Keratinocyte (primary cell): Measurements from ENCODE around the gene MAGEA9B. TPM values are rescaled to one million over a fixed set of nuclear protein-coding genes. Genes with fewer than 3 reads are reported as not detected.
"Not testable (repeated sequence)": the region's sequence is repeated elsewhere in the genome, so short reads cannot be mapped to it uniquely, and the experiment has no call there.

Experiments
- DNase-seq: peaks from one replicate; pipeline ENCODE4 v3.0.0-alpha.2; 2011; ENCODE audit warnings: low read depth, missing footprints, low spot score
- FAIRE-seq: peaks from 2 replicates; lab custom pipeline; 2011; peaks lifted over from hg19 to GRCh38; lab: Jason Lieb, UNC
- H2AFZ ChIP-seq: 2 replicates; pipeline ENCODE4 v1.6.0; 2012; ENCODE audit warnings: low read length, control low read depth, inconsistent platforms; ENCODE audit not compliant: control insufficient read depth
- H3K27ac ChIP-seq: 2 replicates; pipeline ENCODE4 v1.5.1; 2011; ENCODE audit warnings: low read length; ENCODE audit not compliant: control insufficient read depth, insufficient read depth
- H3K27me3 ChIP-seq: 3 replicates; pipeline ENCODE4 v1.6.0; 2011; ENCODE audit warnings: low read length; ENCODE audit not compliant: control insufficient read depth, insufficient read depth; ENCODE audit errors: extremely low read depth
- H3K36me3 ChIP-seq, 2 experiments: 2 replicates in 1 of 2; 3 replicates in 1 of 2; pipeline ENCODE4 v1.5.1; 2011; ENCODE audit warnings: low read length in 2 of 2, mild to moderate bottlenecking in 1 of 2; ENCODE audit not compliant: control insufficient read depth in 2 of 2, insufficient read depth in 2 of 2; ENCODE audit errors: extremely low read depth in 1 of 2
- H3K4me1 ChIP-seq: 3 replicates; pipeline ENCODE4 v1.5.1; 2011; ENCODE audit warnings: low read length; ENCODE audit not compliant: control insufficient read depth, insufficient read depth; ENCODE audit errors: extremely low read depth
- H3K4me2 ChIP-seq: 3 replicates; pipeline ENCODE4 v1.6.0; 2011; ENCODE audit warnings: low read depth, low read length; ENCODE audit not compliant: control insufficient read depth, insufficient read depth; ENCODE audit errors: extremely low read depth
- H3K4me3 ChIP-seq, 3 experiments: fragments of 200-600 bp in 1 of 3; sonication (generic) in 1 of 3; 2 replicates in 2 of 3; 3 replicates in 1 of 3; pipeline ENCODE4 v1.5.1; 2011 to 2016; ENCODE audit warnings: low read length in 3 of 3, mild to moderate bottlenecking in 3 of 3, control low read depth in 2 of 3, inconsistent platforms in 1 of 3, low read depth in 1 of 3, mixed read lengths in 1 of 3, mixed run types in 1 of 3, moderate library complexity in 1 of 3; ENCODE audit not compliant: control insufficient read depth in 2 of 3, insufficient read depth in 2 of 3; ENCODE audit errors: extremely low read depth in 1 of 3
- H3K79me2 ChIP-seq: 2 replicates; pipeline ENCODE4 v1.6.0; 2012; ENCODE audit warnings: low read length; ENCODE audit not compliant: control insufficient read depth, insufficient read depth
- H3K9ac ChIP-seq: 3 replicates; pipeline ENCODE4 v1.6.0; 2011; ENCODE audit warnings: low read length; ENCODE audit not compliant: control insufficient read depth, insufficient read depth; ENCODE audit errors: extremely low read depth
- H3K9me1 ChIP-seq: 3 replicates; pipeline ENCODE4 v1.6.0; 2011; ENCODE audit warnings: low read length; ENCODE audit not compliant: control insufficient read depth, insufficient read depth; ENCODE audit errors: extremely low read depth
- H3K9me3 ChIP-seq: 2 replicates; pipeline ENCODE4 v1.5.1; 2012; ENCODE audit warnings: low read depth, low read length; ENCODE audit not compliant: control insufficient read depth
- H4K20me1 ChIP-seq: 3 replicates; pipeline ENCODE4 v1.6.0; 2011; ENCODE audit warnings: low read length; ENCODE audit not compliant: control insufficient read depth, insufficient read depth; ENCODE audit errors: extremely low read depth
- CTCF ChIP-seq, 3 experiments: IDR thresholded peaks in 1 of 3; conservative IDR thresholded peaks in 1 of 3; optimal IDR thresholded peaks in 1 of 3; 2 replicates in 2 of 3; 3 replicates in 1 of 3; pipeline versions ENCODE3 to v1.5.1; 2011; ENCODE audit warnings: low read length in 3 of 3, mild to moderate bottlenecking in 3 of 3, moderate library complexity in 2 of 3, control low read depth in 1 of 3, inconsistent platforms in 1 of 3; ENCODE audit not compliant: insufficient read depth in 2 of 3; ENCODE audit errors: extremely low read depth in 1 of 3
- EZH2 ChIP-seq: IDR thresholded peaks from one replicate; pipeline ENCODE4 v1.6.1; 2012; ENCODE audit warnings: inconsistent platforms, mild to moderate bottlenecking, low read length, moderate library complexity
- dilution Hi-C: fragments of 300-500 bp; cut with MboI; formaldehyde crosslinking; loops from one replicate; pipeline ENCODE4 v1.7.0; 2020; ENCODE audit warnings: low sequenced_read_pairs; ENCODE audit not compliant: extremely low pct_ligation_motif_present
- polyA minus RNA-seq, 3 experiments: library from RNA; depleted of rRNA, polyadenylated mRNA; stranded (reverse); fragments of >200 nt; gene quantifications; 1 replicate in 1 of 3; 2 replicates in 1 of 3; 3 replicates in 1 of 3; pipeline ENCODE4 v1.2.3, GENCODE V29; 2011
- polyA plus RNA-seq, 5 experiments: library from polyadenylated mRNA; depleted of rRNA in 3 of 5; stranded (reverse) in 3 of 5; stranded (forward) in 1 of 5; unstranded in 1 of 5; fragments of >200 nt; gene quantifications; 1 replicate in 1 of 5; 2 replicates in 3 of 5; 3 replicates in 1 of 5; pipeline versions ENCODE4 v1.2.1 to v1.2.3, GENCODE V29; 2011 to 2012; ENCODE audit warnings: missing spikeins in 2 of 5, low read depth in 1 of 5, low replicate concordance in 1 of 5

Gene MAGEA9B
- polyA plus RNA-seq (not detected in 3 replicates), polyA minus RNA-seq (not detected in 3 replicates)
- not detected for polyA plus RNA-seq (2011; ENCODE audit: low read depth)
- not detected in 2 replicates for polyA plus RNA-seq (2011; cell fraction: cytosol; rRNA removed)
- not detected in 2 replicates for polyA plus RNA-seq (2011; cell fraction: nucleus; rRNA removed)
- polyA plus RNA-seq (2012; ENCODE audit: low replicate concordance), result not detected in 2 replicates
- polyA minus RNA-seq (2011; cell fraction: cytosol; rRNA and poly(A)+ RNA removed), result not detected
- polyA minus RNA-seq (2011; cell fraction: nucleus; rRNA and poly(A)+ RNA removed), result not detected in 2 replicates

GRCh38 chrX:149587359-149587758 lies at the start of gene MAGEA9B:
Gene MAGEA9B, minus strand, starts transcription at chrX:149587459. Its CDS starts 4,280 bp downstream, at chrX:149583179.
- dilution Hi-C loops, DNase-seq, H3K4me3 ChIP-seq: not testable (repeated sequence)

GRCh38 chrX:149633511-149633910 lies 46.3 kb upstream of the MAGEA9B start:
- H3K27me3 ChIP-seq, result no peaks in the 10 kb centered on the region
- FAIRE-seq (no peak), DNase-seq (no peak)
- no peak overlapping the region for H3K9ac ChIP-seq
- no peaks in the 10 kb centered on the region for H4K20me1 ChIP-seq
- no peaks in the 10 kb centered on the region for H3K9me1 ChIP-seq
- H3K79me2 ChIP-seq, result peaks cover 23% of the 10 kb centered on the region
- H3K4me2 ChIP-seq, result no peak overlapping the region
- H2AFZ ChIP-seq, result no peak overlapping the region
- no peak for TF ChIP-seq EZH2
- no peak overlapping the region for H3K27ac ChIP-seq
- H3K9me3 ChIP-seq, result no peaks in the 10 kb centered on the region
- H3K4me3 ChIP-seq, result no peak overlapping the region
- peaks cover 19% of the 10 kb centered on the region for H3K4me1 ChIP-seq
- dilution Hi-C loops, result no loop called here
- no peaks in the 10 kb centered on the region for H3K36me3 ChIP-seq

More at GRCh38 chrX:149587359-149587758, at the start of gene MAGEA9B:
- not testable (repeated sequence) for H3K4me2 ChIP-seq, H3K9me1 ChIP-seq, H4K20me1 ChIP-seq, H3K36me3 ChIP-seq, FAIRE-seq, H3K4me1 ChIP-seq, H3K79me2 ChIP-seq, H3K27ac ChIP-seq, H2AFZ ChIP-seq, H3K27me3 ChIP-seq, H3K9ac ChIP-seq, H3K9me3 ChIP-seq

GRCh38 chrX:149631234-149632165 lies 44.2 kb upstream of the MAGEA9B start, which contains the start of gene TMEM185A:
Gene TMEM185A, minus strand, starts transcription at chrX:149631792. Its CDS starts 212 bp downstream, at chrX:149631580.
- no peak for TF ChIP-seq CTCF (optimal IDR thresholded peaks at IDR 0.05 in 1 of 3, IDR thresholded peaks at IDR 0.05 in 1 of 3, conservative IDR thresholded peaks at IDR 0.05 in 1 of 3; ENCODE audit: extremely low read depth in 1 of 3, insufficient read depth in 2 of 3, low read length in 3 of 3)
- no peaks in the 10 kb centered on the region for H3K27me3 ChIP-seq
- peak within 1 kb of the TSS; percentile 82 for H3K4me2 ChIP-seq
- H3K9ac ChIP-seq, result peak within 1 kb of the TSS; percentile 63
- no peaks in the 10 kb centered on the region for H4K20me1 ChIP-seq
- H3K4me1 ChIP-seq, result peaks cover 29% of the 10 kb centered on the region
- DNase-seq, result no peak
- no peaks in the 10 kb centered on the region for H3K9me3 ChIP-seq
- no peak for FAIRE-seq
- H3K79me2 ChIP-seq, result peaks cover 29% of the 10 kb centered on the region
- H3K9me1 ChIP-seq, result no peaks in the 10 kb centered on the region
- H3K27ac ChIP-seq, result peak within 1 kb of the TSS; percentile 20
- dilution Hi-C loops, result no loop called here
- peak within 1 kb of the TSS; percentile 67 for H2AFZ ChIP-seq
- peak within 1 kb of the TSS; percentile 59 to 73 (median 72) for H3K4me3 ChIP-seq
- H3K36me3 ChIP-seq, result no peaks in the 10 kb centered on the region
